Astrocyte (in vitro differentiated cells and primary cell): ENCODE results near the gene GPR32.

Source experiments
- EZH2 ChIP-seq: IDR thresholded peaks from 2 replicates; pipeline ENCODE4 v1.6.1; 2012; ENCODE audit warnings: mild to moderate bottlenecking, low read length, inconsistent platforms; ENCODE audit not compliant: insufficient read depth
- TF ChIP-seq, protein P1 (sequence below): IDR thresholded peaks from 2 replicates; pipeline ENCODE4 v1.5.1; 2011; ENCODE audit warnings: low read depth, mild to moderate bottlenecking, inconsistent platforms, low read length, moderate library complexity; ENCODE audit not compliant: insufficient read depth

DNA sequence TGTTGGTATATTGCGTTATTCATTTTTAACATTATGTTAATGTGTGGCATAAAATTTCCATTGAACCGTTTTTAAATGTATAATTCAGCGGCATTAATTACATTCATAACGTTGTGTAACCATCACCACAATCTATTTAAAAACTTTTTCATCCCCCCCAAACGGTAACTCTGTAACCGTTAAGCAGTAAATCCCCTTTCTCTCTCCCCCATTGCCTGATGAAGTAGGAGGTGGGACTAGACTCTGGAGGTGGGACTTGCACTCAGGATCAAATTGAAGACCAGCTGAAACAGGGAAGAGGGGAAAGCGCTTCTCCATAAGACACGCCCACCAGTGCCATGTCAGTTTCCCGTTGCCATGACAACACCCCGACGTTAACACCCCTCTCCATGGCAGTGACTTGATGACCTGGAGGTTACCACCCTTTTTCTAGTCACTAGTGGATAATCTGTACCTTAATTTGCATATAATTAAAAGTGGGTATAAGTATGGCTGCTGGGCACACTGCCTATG lies 30.3 kb upstream of the GPR32 start:
- TF ChIP-seq, protein P1, sequence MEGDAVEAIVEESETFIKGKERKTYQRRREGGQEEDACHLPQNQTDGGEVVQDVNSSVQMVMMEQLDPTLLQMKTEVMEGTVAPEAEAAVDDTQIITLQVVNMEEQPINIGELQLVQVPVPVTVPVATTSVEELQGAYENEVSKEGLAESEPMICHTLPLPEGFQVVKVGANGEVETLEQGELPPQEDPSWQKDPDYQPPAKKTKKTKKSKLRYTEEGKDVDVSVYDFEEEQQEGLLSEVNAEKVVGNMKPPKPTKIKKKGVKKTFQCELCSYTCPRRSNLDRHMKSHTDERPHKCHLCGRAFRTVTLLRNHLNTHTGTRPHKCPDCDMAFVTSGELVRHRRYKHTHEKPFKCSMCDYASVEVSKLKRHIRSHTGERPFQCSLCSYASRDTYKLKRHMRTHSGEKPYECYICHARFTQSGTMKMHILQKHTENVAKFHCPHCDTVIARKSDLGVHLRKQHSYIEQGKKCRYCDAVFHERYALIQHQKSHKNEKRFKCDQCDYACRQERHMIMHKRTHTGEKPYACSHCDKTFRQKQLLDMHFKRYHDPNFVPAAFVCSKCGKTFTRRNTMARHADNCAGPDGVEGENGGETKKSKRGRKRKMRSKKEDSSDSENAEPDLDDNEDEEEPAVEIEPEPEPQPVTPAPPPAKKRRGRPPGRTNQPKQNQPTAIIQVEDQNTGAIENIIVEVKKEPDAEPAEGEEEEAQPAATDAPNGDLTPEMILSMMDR = no peak
- no peak for TF ChIP-seq EZH2
